Esophagus muscularis mucosa (tissue), 4 donors: ENCODE results near the gene DUSP10. TPM values are rescaled to one million over a fixed set of nuclear protein-coding genes. Genes with fewer than 3 reads are reported as not detected.

Source experiments
- DNase-seq: peaks from one replicate; pipeline ENCODE4 v3.0.0-alpha.2; 2017; ENCODE audit errors: extremely low spot score
- H3K27ac ChIP-seq, 4 donors: fragments of 200-600 bp; sonication (generic); replicated peaks in 1 of 4; 1 replicate in 3 of 4; 2 replicates in 1 of 4; pipeline ENCODE4 v1.5.1; 2016 to 2019; ENCODE audit warnings: mild to moderate bottlenecking in 1 of 4
- H3K27me3 ChIP-seq, 4 donors: fragments of 200-600 bp; sonication (generic); one replicate each; pipeline versions ENCODE4 v1.5.1 to v1.6.0; 2016 to 2019
- H3K36me3 ChIP-seq, 4 donors: fragments of 200-600 bp; sonication (generic); one replicate each; pipeline ENCODE4 v1.5.1; 2016 to 2019
- H3K4me1 ChIP-seq, 4 donors: fragments of 200-600 bp; sonication (generic); one replicate each; pipeline ENCODE4 v1.5.1; 2016 to 2019
- H3K4me3 ChIP-seq, 4 donors: fragments of 200-600 bp; sonication (generic); 1 replicate in 2 of 4; 2 replicates in 2 of 4; pipeline ENCODE4 v1.5.1; 2016 to 2019; ENCODE audit warnings: mild to moderate bottlenecking in 4 of 4, moderate library complexity in 1 of 4
- H3K9me3 ChIP-seq, 4 donors: fragments of 200-600 bp; sonication (generic); 1 replicate in 3 of 4; 2 replicates in 1 of 4; pipeline ENCODE4 v1.5.1; 2016 to 2019
- CTCF ChIP-seq, 3 experiments: fragments of 200-600 bp in 2 of 3; fragments of 450-650 bp in 1 of 3; sonication (generic) in 2 of 3; IDR thresholded peaks; one replicate each; pipeline ENCODE4 v1.5.1; 2017 to 2019; ENCODE audit warnings: antibody characterized with exemption in 3 of 3, mild to moderate bottlenecking in 2 of 3, moderate library complexity in 1 of 3
- EP300 ChIP-seq: sonication (generic); formaldehyde crosslinking; IDR thresholded peaks from one replicate; pipeline ENCODE4 v1.6.1; 2017; ENCODE audit warnings: antibody characterized with exemption
- POLR2A ChIP-seq: fragments of 450-650 bp; IDR thresholded peaks from one replicate; pipeline ENCODE4 v1.6.1; 2017; ENCODE audit warnings: antibody characterized with exemption, moderate library complexity, mild to moderate bottlenecking, low read depth
- POLR2AphosphoS5 ChIP-seq, 2 donors: sonication (generic); formaldehyde crosslinking; IDR thresholded peaks; one replicate each; pipeline ENCODE4 v1.6.1; 2017; ENCODE audit warnings: antibody characterized with exemption in 2 of 2
- WGBS: methylation state at CpG from one replicate; pipeline ENCODE4 v1.1.5; 2018; 5-methylcytosine and 5-hydroxymethylcytosine counted together
- intact Hi-C: fragments of 100-400 bp; cut with DNase I; formaldehyde crosslinking; loops from one replicate; pipeline ENCODE4 v1.15.1; 2023
- total RNA-seq, 4 donors: library from RNA; depleted of rRNA; stranded (reverse); fragments of >200 nt; gene quantifications; one replicate each; pipeline versions ENCODE4 v1.1.0 to v1.2.1, GENCODE V29; 2016

The DUSP10 gene
- total RNA-seq, 4 donors from 2014 or later: 5.5 to 13.1 (median 8.6) TPM

DNA sequence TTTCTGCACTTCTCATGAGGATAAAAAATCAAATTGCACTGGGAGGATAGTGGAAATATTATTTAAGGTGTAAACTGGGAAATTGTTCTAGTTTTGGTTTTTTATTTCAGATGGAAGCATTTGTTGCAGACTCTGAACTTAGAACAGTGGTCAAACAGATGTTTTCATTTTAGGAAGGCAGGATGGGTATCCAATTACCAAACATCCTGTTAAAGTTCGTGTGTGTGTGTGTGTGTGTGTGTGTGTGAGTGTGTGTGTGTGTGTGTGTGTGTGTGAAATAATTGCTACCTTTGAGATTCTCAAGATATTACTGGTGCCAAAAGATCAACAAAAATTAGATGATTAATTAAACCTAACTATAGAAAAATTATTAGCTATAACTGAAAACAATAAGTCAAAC, 24.3 kb upstream of the DUSP10 start:
- Histone ChIP-seq H3K4me3 (no peak overlapping the region), H3K9me3 (no peaks in the 10 kb centered on the region), H3K27me3 (no peaks in the 10 kb centered on the region), H3K27ac (no peak overlapping the region), H3K36me3 (no peaks in the 10 kb centered on the region), H3K4me1 (no peaks in the 10 kb centered on the region)
- no peak for DNase-seq
- TF ChIP-seq POLR2A: no peak
- TF ChIP-seq POLR2AphosphoS5 (IDR thresholded peaks at IDR 0.05): no peak
- no peak for TF ChIP-seq CTCF (IDR thresholded peaks at IDR 0.05)
- no peak for TF ChIP-seq EP300
- WGBS: 29% methylated on average over 1 of the region's 1 CpG
- intact Hi-C loops: no loop called here

DNA sequence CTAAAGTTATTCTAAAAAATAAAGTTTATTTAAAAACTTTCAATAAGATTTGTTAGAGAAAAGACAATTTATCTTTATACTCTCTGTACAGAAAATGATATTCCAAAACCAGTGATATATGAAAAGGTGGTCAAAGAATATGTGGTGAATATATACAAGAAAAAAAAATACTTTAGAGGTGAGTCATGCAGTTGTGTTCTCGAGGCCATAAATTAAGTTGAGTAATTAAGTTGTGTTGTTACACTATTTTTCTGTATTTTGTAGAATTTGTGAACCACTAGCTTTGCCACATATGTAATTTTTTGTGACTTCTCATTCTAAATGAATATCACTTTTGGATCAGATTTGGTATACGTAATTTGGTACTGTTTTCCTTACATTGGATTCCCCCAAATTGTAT, 23.6 kb upstream of the DUSP10 start:
- intact Hi-C loops: no loop called here
- TF ChIP-seq POLR2A: no peak
- no peak for TF ChIP-seq CTCF (IDR thresholded peaks at IDR 0.05)
- TF ChIP-seq EP300: no peak
- TF ChIP-seq POLR2AphosphoS5 (IDR thresholded peaks at IDR 0.05): no peak

DNA sequence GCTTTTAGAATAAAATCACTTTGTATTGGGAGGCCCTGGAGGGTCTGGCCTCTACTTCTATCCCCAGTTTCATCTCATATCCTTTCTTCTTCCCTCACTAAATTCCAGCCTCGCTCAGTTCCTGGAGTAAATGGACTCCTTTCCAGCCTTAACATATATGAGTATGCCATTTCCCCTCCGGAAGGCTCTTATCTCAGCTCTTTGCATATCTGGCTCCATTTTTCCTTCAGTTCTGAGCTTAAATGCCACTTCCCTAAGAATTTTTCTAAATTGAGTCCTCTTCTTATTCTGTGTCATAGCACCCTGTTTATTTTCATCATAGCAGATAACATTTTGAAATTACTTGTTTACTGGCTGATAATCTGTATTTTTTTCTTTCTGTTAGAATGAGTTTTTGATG, 20.2 kb upstream of the DUSP10 start:
- DNase-seq: no peak
- no peaks in the 10 kb centered on the region for H3K4me1 ChIP-seq
- H3K27ac ChIP-seq: no peak overlapping the region
- no peak overlapping the region for H3K4me3 ChIP-seq
- WGBS: 91% methylated on average over 2 of the region's 2 CpGs
- TF ChIP-seq EP300: no peak
- no peak for TF ChIP-seq POLR2AphosphoS5 (IDR thresholded peaks at IDR 0.05)
- no peak for TF ChIP-seq CTCF (IDR thresholded peaks at IDR 0.05)
- TF ChIP-seq POLR2A: no peak
- intact Hi-C loops: no loop called here
- no peaks in the 10 kb centered on the region for H3K9me3 ChIP-seq
- no peaks in the 10 kb centered on the region for H3K36me3 ChIP-seq
- no peaks in the 10 kb centered on the region for H3K27me3 ChIP-seq

More for the DNA sequence above, 23.6 kb upstream of the DUSP10 start:
- H3K36me3 ChIP-seq: no peaks in the 10 kb centered on the region
- DNase-seq: no peak
- H3K4me3 ChIP-seq: no peak overlapping the region
- no peaks in the 10 kb centered on the region for H3K4me1 ChIP-seq
- no peaks in the 10 kb centered on the region for H3K27me3 ChIP-seq
- WGBS: 33% methylated on average over 2 of the region's 2 CpGs
- H3K27ac ChIP-seq: no peak overlapping the region
- no peaks in the 10 kb centered on the region for H3K9me3 ChIP-seq

- H3K36me3 ChIP-seq: no peaks in the 10 kb centered on the region
- no peaks in the 10 kb centered on the region for H3K27me3 ChIP-seq
- WGBS: 81% methylated on average over 4 of the region's 4 CpGs
- DNase-seq: no peak
- H3K4me3 ChIP-seq: no peak overlapping the region
- no peak for TF ChIP-seq POLR2A
- TF ChIP-seq EP300: no peak
- TF ChIP-seq CTCF (IDR thresholded peaks at IDR 0.05): no peak
- TF ChIP-seq POLR2AphosphoS5 (IDR thresholded peaks at IDR 0.05): no peak
- no peaks in the 10 kb centered on the region for H3K4me1 ChIP-seq
- intact Hi-C loops: no loop called here
- H3K9me3 ChIP-seq: no peaks in the 10 kb centered on the region
- no peak overlapping the region for H3K27ac ChIP-seq
Measured at GRCh38 chr1:221761354-221762002, 19.6 kb upstream of the DUSP10 start.

GRCh38 chr1:221760911-221761310, 19.0 kb upstream of the DUSP10 start:
- no peaks in the 10 kb centered on the region for H3K4me1 ChIP-seq
- no peak for DNase-seq
- WGBS: 80% methylated on average over 3 of the region's 3 CpGs
- TF ChIP-seq CTCF (IDR thresholded peaks at IDR 0.05) (no peak), EP300 (no peak), POLR2A (no peak), POLR2AphosphoS5 (IDR thresholded peaks at IDR 0.05) (no peak)
- H3K27me3 ChIP-seq: no peaks in the 10 kb centered on the region
- no peaks in the 10 kb centered on the region for H3K9me3 ChIP-seq
- intact Hi-C loops: no loop called here
- H3K27ac ChIP-seq: no peak overlapping the region
- H3K36me3 ChIP-seq: no peaks in the 10 kb centered on the region
- no peak overlapping the region for H3K4me3 ChIP-seq
